Activated T-helper 1 cell treated with anti-CD3 and anti-CD28 coated beads, Interleukin-12 subunit alpha, Interleukin-12 subunit beta, Interleukin-2, Interleukin-4 antibody, amounts not matched to agents 30 ng/mL and 10 ng/mL and 1 ng/mL, durations not matched to agents 14 hours and 24 hours and 36 hours (primary cell): ENCODE data around the gene GRB7. TPM values are rescaled to one million over a fixed set of nuclear protein-coding genes. Genes with fewer than 3 reads are reported as not detected.
"Not testable (repeated sequence)": the region's sequence is repeated elsewhere in the genome, so short reads cannot be mapped to it uniquely, and the experiment has no call there.

ENCODE experiments used
- DNase-seq: peaks from one replicate; pipeline ENCODE4 v3.0.0; 2021; ENCODE audit warnings: low spot score
- H3K27ac Mint-ChIP-seq: one replicate; pipeline ENCODE4 v1.8.0; 2021; ENCODE audit warnings: mild to moderate bottlenecking, mixed read lengths
- H3K27me3 Mint-ChIP-seq: one replicate; pipeline ENCODE4 v1.8.0; 2022; ENCODE audit warnings: mild to moderate bottlenecking, moderate library complexity, mixed read lengths; ENCODE audit not compliant: insufficient read depth
- H3K36me3 Mint-ChIP-seq: one replicate; pipeline ENCODE4 v1.8.0; 2021; ENCODE audit warnings: low read depth, mixed read lengths
- H3K4me1 Mint-ChIP-seq: one replicate; pipeline ENCODE4 v1.8.0; 2021; ENCODE audit warnings: low read depth, mixed read lengths
- H3K4me3 Mint-ChIP-seq: one replicate; pipeline ENCODE4 v1.8.0; 2021; ENCODE audit warnings: mild to moderate bottlenecking, moderate library complexity, mixed read lengths
- H3K9me3 Mint-ChIP-seq: one replicate; pipeline ENCODE4 v1.8.0; 2021; ENCODE audit warnings: mixed read lengths
- intact Hi-C: fragments of 100-400 bp; cut with micrococcal nuclease; formaldehyde crosslinking; loops from one replicate; pipeline ENCODE4 v1.15.1; 2024
- total RNA-seq: library from RNA; stranded (reverse); gene quantifications from 2 replicates; pipeline ENCODE4 v1.2.3, GENCODE V29; 2022

The GRB7 gene
- total RNA-seq, 1 donor from 2014 or later = 0.73 TPM

GRCh38 chr17:39702901-39703893, 34.5 kb upstream of the GRB7 start:
- no peak overlapping the region for H3K4me3 Mint-ChIP-seq
- no peak for DNase-seq
- H3K27me3 Mint-ChIP-seq = peaks cover 40% of the 10 kb centered on the region
- H3K4me1 Mint-ChIP-seq = peaks cover 14% of the 10 kb centered on the region
- no peak overlapping the region for H3K27ac Mint-ChIP-seq
- intact Hi-C loops = no loop called here
- peaks cover 2% of the 10 kb centered on the region for H3K36me3 Mint-ChIP-seq
- H3K9me3 Mint-ChIP-seq = no peaks in the 10 kb centered on the region

GRCh38 chr17:39703913-39704312, 33.8 kb upstream of the GRB7 start:
- Mint-ChIP-seq H3K4me1 (peaks cover 14% of the 10 kb centered on the region), H3K4me3 (no peak overlapping the region), H3K36me3 (peaks cover 2% of the 10 kb centered on the region)

GRCh38 chr17:39704821-39705551, 32.8 kb upstream of the GRB7 start:
- intact Hi-C loops = no loop called here
- DNase-seq = no peak
- Mint-ChIP-seq H3K4me3 (no peak overlapping the region), H3K36me3 (peaks cover 2% of the 10 kb centered on the region), H3K27me3 (peaks cover 27% of the 10 kb centered on the region), H3K27ac (no peak overlapping the region), H3K9me3 (no peaks in the 10 kb centered on the region), H3K4me1 (peaks cover 14% of the 10 kb centered on the region)

More at GRCh38 chr17:39703913-39704312, 33.8 kb upstream of the GRB7 start:
- intact Hi-C loops = no loop called here
- Mint-ChIP-seq H3K27ac (no peak overlapping the region), H3K9me3 (no peaks in the 10 kb centered on the region), H3K27me3 (peaks cover 36% of the 10 kb centered on the region)
- DNase-seq = no peak

GRCh38 chr17:39705786-39706348, 31.9 kb upstream of the GRB7 start:
- Mint-ChIP-seq H3K9me3 (no peaks in the 10 kb centered on the region), H3K4me3 (no peak overlapping the region), H3K4me1 (peaks cover 14% of the 10 kb centered on the region), H3K27ac (no peak overlapping the region), H3K27me3 (peaks cover 23% of the 10 kb centered on the region), H3K36me3 (peaks cover 2% of the 10 kb centered on the region)
- intact Hi-C loops = no loop called here
- DNase-seq = no peak

- intact Hi-C loops = no loop called here
- Mint-ChIP-seq H3K4me3 (no peak overlapping the region), H3K36me3 (peaks cover 2% of the 10 kb centered on the region)
Observed at GRCh38 chr17:39706383-39706782, 31.4 kb upstream of the GRB7 start.

GRCh38 chr17:39706921-39707337, 30.8 kb upstream of the GRB7 start:
- Mint-ChIP-seq H3K9me3 (no peaks in the 10 kb centered on the region), H3K27me3 (peaks cover 12% of the 10 kb centered on the region), H3K4me1 (peaks cover 14% of the 10 kb centered on the region), H3K27ac (peak overlapping the region; percentile 44), H3K4me3 (peak overlapping the region; percentile 42), H3K36me3 (peaks cover 2% of the 10 kb centered on the region)
- DNase-seq = no peak
- intact Hi-C loops = no loop called here

More at GRCh38 chr17:39706383-39706782, 31.4 kb upstream of the GRB7 start:
- no peak for DNase-seq
- Mint-ChIP-seq H3K4me1 (peaks cover 14% of the 10 kb centered on the region), H3K9me3 (no peaks in the 10 kb centered on the region), H3K27ac (no peak overlapping the region), H3K27me3 (peaks cover 17% of the 10 kb centered on the region)

GRCh38 chr17:39709319-39709997, 28.3 kb upstream of the GRB7 start:
- Mint-ChIP-seq H3K9me3 (no peaks in the 10 kb centered on the region), H3K4me3 (no peak overlapping the region), H3K27ac (peak overlapping the region; percentile 63), H3K4me1 (peaks cover 7% of the 10 kb centered on the region), H3K27me3 (no peaks in the 10 kb centered on the region), H3K36me3 (no peaks in the 10 kb centered on the region)
- DNase-seq = no peak
- intact Hi-C loops = no loop called here

- H3K36me3 Mint-ChIP-seq = no peaks in the 10 kb centered on the region
- no peaks in the 10 kb centered on the region for H3K27me3 Mint-ChIP-seq
- peaks cover 7% of the 10 kb centered on the region for H3K4me1 Mint-ChIP-seq
- H3K9me3 Mint-ChIP-seq = no peaks in the 10 kb centered on the region
- no peak overlapping the region for H3K27ac Mint-ChIP-seq
- H3K4me3 Mint-ChIP-seq = no peak overlapping the region
- intact Hi-C loops = no loop called here
- no peak for DNase-seq
Observed at GRCh38 chr17:39709998-39710964, 27.5 kb upstream of the GRB7 start.

- H3K27ac Mint-ChIP-seq, H3K9me3 Mint-ChIP-seq, H3K4me3 Mint-ChIP-seq, DNase-seq, H3K4me1 Mint-ChIP-seq, H3K36me3 Mint-ChIP-seq, intact Hi-C loops, H3K27me3 Mint-ChIP-seq: not testable (repeated sequence)
Observed at GRCh38 chr17:39711071-39711470, 26.7 kb upstream of the GRB7 start.

GRCh38 chr17:39711851-39712250, 25.9 kb upstream of the GRB7 start:
- Mint-ChIP-seq H3K27ac (no peak overlapping the region), H3K4me3 (no peak overlapping the region), H3K27me3 (no peaks in the 10 kb centered on the region), H3K4me1 (peaks cover 6% of the 10 kb centered on the region), H3K36me3 (no peaks in the 10 kb centered on the region), H3K9me3 (no peaks in the 10 kb centered on the region)
- intact Hi-C loops = no loop called here
- DNase-seq = no peak

GRCh38 chr17:39714234-39714633, 23.5 kb upstream of the GRB7 start:
- intact Hi-C loops = no loop called here
- Mint-ChIP-seq H3K4me3 (no peak overlapping the region), H3K36me3 (no peaks in the 10 kb centered on the region), H3K27me3 (no peaks in the 10 kb centered on the region), H3K9me3 (no peaks in the 10 kb centered on the region), H3K4me1 (no peaks in the 10 kb centered on the region), H3K27ac (no peak overlapping the region)
- DNase-seq = no peak
